ENCODE data around the gene FGF14. TPM values are rescaled to one million over a fixed set of nuclear protein-coding genes. Genes with fewer than 3 reads are reported as not detected.

The FGF14 gene
- total RNA-seq, 1 donor from 2014 or later = not detected

GRCh38 chr13:101707659-101708058 lies 694.2 kb downstream of the FGF14 start:
- no peak for TF ChIP-seq CTCF (IDR thresholded peaks at IDR 0.05; ENCODE audit: insufficient read depth, low read length, severe bottlenecking)
- Histone ChIP-seq H3K36me3 (ENCODE audit: control insufficient read depth, insufficient read depth, low read length) (no peaks in the 10 kb centered on the region), H3K27me3 (ENCODE audit: control insufficient read depth, insufficient read depth, low read length) (no peaks in the 10 kb centered on the region), H3K4me3 (ENCODE audit: low read depth, low read length) (no peak overlapping the region)
- no peak for DNase-seq (ENCODE audit: low read depth)
- no peak for FAIRE-seq

DNA sequence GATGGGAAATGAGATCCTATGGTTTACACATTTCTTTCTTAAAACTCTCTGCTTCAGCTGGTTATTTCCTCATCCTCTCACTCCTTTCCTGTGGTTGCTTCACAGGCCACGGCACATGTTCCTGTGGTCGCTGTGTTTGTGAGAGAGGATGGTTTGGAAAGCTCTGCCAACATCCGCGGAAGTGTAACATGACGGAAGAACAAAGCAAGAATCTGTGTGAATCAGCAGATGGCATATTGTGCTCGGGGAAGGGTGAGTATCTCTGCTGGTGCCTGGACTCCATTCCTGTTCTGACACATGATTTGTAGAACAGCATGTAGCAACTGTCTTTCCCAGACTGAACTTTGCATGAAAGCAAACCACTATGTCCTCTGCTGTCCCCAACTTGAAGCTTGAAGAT lies 695.2 kb downstream of the FGF14 start:
- TF ChIP-seq CTCF (IDR thresholded peaks at IDR 0.05; ENCODE audit: insufficient read depth, low read length, severe bottlenecking) = no peak
- FAIRE-seq = peak; percentile 75

DNA sequence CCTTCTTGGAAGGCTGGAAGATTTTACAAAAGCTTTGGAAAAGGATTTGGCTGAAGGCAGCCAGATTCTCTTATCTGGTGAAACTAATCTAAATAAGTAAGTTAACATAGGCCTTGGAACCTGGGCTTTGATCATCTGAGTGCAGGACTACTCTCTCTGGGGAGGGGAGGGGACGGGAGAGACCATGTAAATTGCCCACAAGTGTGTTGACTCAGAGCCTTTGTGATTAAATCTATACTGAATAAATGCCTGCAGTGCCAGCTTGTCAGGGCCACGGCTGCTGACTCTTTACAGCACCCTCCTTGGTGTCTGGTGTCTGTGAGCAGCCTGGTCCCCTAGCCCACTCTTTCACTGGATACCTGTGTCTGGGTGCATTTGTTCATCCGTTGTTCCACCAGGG lies 698.0 kb downstream of the FGF14 start:
- Histone ChIP-seq H3K36me3 (ENCODE audit: control insufficient read depth, insufficient read depth, low read length) (no peaks in the 10 kb centered on the region), H3K4me3 (ENCODE audit: low read depth, low read length) (no peak overlapping the region), H3K27me3 (ENCODE audit: control insufficient read depth, insufficient read depth, low read length) (no peaks in the 10 kb centered on the region)
- TF ChIP-seq CTCF (IDR thresholded peaks at IDR 0.05; ENCODE audit: insufficient read depth, low read length, severe bottlenecking) = no peak
- DNase-seq (ENCODE audit: low read depth) (no peak), FAIRE-seq (no peak)

More for the DNA sequence above, 695.2 kb downstream of the FGF14 start:
- Histone ChIP-seq H3K27me3 (ENCODE audit: control insufficient read depth, insufficient read depth, low read length) (no peaks in the 10 kb centered on the region), H3K36me3 (ENCODE audit: control insufficient read depth, insufficient read depth, low read length) (no peaks in the 10 kb centered on the region), H3K4me3 (ENCODE audit: low read depth, low read length) (no peak overlapping the region)
- DNase-seq (ENCODE audit: low read depth) = peak; percentile 65

DNA sequence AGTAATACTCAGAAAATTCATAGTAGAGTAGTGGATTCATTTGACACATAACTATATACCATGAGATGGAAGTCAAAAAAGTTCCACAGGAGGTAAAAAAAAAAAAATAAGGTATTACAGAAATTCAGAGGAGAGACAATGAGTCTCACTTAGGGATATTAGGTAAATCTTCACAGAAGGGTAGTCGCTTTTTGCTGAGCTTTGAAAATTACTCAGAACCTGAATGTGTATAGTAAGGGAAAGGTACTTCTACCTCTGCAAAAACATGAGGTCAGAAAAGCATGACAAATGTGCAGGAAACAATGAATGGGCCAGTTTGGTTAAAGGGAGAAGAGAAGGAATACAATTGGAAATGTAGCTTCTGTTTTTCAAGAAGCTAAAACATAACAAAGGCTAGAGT lies 698.8 kb downstream of the FGF14 start:
- TF ChIP-seq CTCF (IDR thresholded peaks at IDR 0.05; ENCODE audit: insufficient read depth, low read length, severe bottlenecking) = no peak
- DNase-seq (ENCODE audit: low read depth) (no peak), FAIRE-seq (no peak)
- no peaks in the 10 kb centered on the region for H3K36me3 ChIP-seq (ENCODE audit: control insufficient read depth, insufficient read depth, low read length)
- H3K4me3 ChIP-seq (ENCODE audit: low read depth, low read length) = no peak overlapping the region
- H3K27me3 ChIP-seq (ENCODE audit: control insufficient read depth, insufficient read depth, low read length) = no peaks in the 10 kb centered on the region

GRCh38 chr13:101700598-101700997 lies 701.2 kb downstream of the FGF14 start:
- H3K27me3 ChIP-seq (ENCODE audit: control insufficient read depth, insufficient read depth, low read length) = no peaks in the 10 kb centered on the region
- TF ChIP-seq CTCF (IDR thresholded peaks at IDR 0.05; ENCODE audit: insufficient read depth, low read length, severe bottlenecking) = no peak
- no peak overlapping the region for H3K4me3 ChIP-seq (ENCODE audit: low read depth, low read length)
- FAIRE-seq (no peak), DNase-seq (ENCODE audit: low read depth) (no peak)
- no peaks in the 10 kb centered on the region for H3K36me3 ChIP-seq (ENCODE audit: control insufficient read depth, insufficient read depth, low read length)

DNA sequence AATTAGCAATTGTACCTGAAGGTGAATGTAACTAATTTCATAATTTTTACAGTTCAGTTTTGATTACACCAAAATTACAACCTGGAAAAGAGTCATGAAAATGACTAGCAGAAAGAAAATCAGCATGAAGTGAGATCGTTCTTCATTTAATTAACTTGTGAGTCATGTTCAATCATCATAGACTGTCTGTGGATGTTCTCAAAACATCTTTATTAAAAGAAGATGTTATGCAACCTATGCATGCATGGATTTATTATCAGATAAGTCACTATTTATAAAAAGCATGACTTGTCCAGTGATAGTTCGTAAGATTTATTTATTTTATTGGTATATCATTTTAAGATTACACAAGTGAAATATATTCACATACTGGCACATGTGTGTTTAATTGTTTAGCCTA lies 703.4 kb downstream of the FGF14 start:
- FAIRE-seq = no peak
- Histone ChIP-seq H3K27me3 (ENCODE audit: control insufficient read depth, insufficient read depth, low read length) (no peaks in the 10 kb centered on the region), H3K36me3 (ENCODE audit: control insufficient read depth, insufficient read depth, low read length) (no peaks in the 10 kb centered on the region), H3K4me3 (ENCODE audit: low read depth, low read length) (no peak overlapping the region)
- TF ChIP-seq CTCF (IDR thresholded peaks at IDR 0.05; ENCODE audit: insufficient read depth, low read length, severe bottlenecking) = no peak
- DNase-seq (ENCODE audit: low read depth) = peak; percentile 5

Measured in bronchial epithelial cell (primary cell).